NCI-H2171 treated with DMSO at 0.1 percent for 48 hours (cell line): ENCODE measurements around the gene SLC34A1.

Experiments
- DNase-seq: peaks from one replicate; lab custom pipeline; 2025; lab: John Stamatoyannopoulos, UW

Gene SLC34A1

DNA sequence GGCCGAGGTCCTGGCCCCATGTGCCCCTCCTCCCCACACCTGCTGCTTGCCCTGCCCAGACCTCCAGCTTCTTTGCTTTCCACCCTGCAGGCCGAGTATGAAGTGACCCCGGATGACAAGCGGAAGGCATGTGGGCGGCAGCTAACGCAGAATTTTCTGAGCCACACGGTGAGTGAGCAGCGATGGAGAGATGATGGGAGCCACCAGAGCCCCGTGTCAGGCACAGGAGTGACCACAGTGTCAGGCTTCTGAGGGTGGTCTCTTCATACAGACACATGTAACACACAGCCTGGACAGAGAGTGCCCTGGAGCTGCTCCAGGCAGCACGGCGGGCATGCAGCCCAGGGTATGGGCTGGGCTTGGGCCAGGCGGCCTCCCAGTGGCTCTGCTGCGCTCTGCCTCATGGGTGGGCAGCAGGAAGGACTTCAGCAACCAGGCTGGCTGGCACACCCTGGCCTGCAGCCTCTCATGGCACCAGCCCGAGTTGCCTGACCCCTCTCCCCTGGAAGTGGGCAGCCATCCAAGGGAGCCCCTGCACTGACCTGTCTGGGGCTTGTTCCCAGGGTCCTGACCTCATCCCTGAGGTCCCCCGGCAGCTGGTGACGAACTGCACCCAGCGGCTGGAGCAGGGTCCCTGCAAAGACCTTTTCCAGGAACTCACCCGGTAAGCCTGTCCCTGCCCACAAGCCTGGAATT lies 48.1 kb downstream of the SLC34A1 start:
- no peak for DNase-seq

DNA sequence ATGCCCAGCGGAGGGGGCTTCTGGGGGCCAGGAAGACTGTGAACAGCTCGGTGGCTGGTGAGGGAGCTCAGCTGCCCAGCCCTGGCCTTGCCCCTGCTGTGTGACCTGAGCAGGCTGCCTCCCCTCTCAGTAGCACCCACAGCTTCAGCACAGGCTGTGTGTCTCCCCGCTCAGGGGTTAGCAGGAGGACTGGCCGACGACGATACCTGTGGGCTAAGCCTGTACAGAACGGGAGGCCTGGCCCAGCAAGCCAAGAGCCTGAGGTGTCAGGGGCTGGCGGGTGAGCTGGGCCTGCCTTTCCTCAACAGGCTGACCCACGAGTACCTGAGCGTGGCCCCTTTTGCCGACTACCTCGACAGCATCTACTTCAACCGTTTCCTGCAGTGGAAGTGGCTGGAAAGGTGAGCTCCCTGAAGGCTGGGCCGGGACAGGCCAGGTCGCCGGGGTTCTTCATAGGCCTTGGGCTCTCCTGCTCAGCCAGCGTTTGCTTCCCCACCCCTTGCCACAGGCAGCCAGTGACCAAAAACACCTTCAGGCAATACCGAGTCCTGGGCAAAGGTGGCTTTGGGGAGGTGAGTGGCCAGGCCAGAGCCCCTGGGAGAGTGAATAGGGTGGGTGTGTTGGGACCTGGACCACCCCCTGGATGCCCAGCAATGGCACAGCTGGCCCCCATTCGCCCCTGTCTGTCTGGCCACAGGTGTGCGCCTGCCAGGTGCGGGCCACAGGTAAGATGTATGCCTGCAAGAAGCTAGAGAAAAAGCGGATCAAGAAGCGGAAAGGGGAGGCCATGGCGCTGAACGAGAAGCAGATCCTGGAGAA lies 48.8 kb downstream of the SLC34A1 start:
- no peak for DNase-seq

DNA sequence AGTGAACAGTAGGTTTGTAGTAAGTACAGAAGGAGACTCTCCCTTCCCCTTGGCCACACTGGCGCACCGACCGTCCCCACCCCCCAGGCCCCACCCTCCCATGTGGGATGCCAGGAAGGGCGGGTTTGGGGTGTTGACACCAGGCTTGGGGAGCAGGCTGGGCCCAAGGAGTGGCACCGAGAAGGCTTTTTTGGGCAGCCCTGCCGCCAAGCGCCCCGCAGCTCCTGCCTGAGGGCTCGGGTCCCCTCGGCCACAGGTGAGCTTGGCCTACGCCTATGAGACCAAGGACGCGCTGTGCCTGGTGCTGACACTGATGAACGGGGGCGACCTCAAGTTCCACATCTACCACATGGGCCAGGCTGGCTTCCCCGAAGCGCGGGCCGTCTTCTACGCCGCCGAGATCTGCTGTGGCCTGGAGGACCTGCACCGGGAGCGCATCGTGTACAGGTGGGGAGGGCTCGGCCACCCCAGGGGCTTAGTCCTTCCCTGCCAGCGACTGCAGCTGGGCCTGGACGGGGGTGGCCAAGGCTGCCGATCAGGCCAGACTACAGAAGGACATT lies 49.5 kb downstream of the SLC34A1 start:
- DNase-seq, result no peak

DNA sequence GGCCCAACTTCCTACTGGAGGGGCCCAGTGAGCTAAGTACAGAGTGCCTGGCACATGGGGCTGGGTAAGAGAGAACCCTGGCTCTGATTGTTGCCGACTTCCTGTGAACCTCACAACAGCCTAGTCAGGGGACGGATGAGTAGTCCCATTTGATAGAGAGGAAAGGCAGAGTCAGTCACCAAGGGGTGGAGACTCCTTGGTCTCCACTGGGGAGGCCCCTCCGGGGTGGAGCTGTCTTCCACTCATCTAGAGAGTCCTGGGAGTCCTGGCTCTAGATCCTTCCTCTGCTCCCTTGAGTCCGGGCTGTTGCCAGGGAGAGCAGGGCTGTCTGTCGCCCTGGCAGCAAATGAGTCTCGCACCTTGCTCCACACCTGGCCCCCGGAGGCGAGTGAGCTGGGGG lies 50.2 kb downstream of the SLC34A1 start:
- no peak for DNase-seq

DNA sequence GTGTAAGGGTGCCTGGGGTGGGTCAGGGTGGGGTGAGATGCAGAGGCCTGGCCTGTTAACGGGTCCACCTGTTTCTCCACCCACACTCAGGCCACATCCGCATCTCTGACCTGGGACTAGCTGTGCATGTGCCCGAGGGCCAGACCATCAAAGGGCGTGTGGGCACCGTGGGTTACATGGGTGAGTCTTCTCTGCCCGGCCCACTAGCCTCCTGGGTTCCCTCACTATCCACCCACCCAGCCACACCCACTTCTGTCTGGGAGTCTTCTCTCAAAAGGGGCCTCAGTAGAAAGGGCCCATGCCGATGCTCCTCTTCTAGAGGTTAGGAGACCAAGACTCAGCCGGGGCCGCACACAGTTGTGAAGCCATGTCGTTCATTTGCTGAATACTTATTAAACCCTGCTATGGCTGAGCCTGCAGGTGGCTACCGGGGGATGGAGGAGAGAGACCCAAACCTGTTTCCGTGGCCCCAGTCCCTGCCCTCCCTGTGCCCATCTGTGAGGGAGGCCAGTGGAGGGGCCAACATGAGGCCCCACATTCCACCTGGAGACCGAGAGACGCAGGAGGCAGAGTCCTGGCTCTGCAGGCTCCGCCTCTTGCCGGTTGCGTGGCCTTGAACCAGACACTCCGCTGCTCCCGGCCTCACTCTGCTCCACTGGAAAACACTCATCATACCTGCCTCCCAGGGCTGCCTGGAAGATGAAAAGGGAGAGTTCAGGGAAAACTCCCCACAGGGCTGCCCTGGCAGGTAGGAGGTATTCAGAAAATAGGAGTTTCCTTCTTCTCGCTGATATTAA lies 50.9 kb downstream of the SLC34A1 start:
- no peak for DNase-seq

DNA sequence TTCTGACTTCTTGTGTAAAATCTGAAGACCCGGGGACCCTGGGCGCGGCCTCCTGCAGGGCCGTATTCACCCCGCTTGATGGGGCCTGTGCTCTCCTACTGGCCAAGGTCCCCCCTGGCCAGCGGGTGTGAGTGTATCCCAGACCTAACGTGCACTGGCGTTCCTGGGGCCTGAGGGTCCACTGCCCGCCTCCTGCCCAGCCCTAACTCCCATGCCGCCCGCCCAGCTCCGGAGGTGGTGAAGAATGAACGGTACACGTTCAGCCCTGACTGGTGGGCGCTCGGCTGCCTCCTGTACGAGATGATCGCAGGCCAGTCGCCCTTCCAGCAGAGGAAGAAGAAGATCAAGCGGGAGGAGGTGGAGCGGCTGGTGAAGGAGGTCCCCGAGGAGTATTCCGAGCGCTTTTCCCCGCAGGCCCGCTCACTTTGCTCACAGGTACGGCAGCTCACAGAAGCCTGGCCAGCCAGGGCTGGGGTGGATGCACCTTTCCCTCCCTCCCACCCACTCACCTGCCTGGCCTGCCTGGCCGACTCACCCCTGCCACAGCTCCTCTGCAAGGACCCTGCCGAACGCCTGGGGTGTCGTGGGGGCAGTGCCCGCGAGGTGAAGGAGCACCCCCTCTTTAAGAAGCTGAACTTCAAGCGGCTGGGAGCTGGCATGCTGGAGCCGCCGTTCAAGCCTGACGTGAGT lies 51.8 kb downstream of the SLC34A1 start:
- no peak for DNase-seq

DNA sequence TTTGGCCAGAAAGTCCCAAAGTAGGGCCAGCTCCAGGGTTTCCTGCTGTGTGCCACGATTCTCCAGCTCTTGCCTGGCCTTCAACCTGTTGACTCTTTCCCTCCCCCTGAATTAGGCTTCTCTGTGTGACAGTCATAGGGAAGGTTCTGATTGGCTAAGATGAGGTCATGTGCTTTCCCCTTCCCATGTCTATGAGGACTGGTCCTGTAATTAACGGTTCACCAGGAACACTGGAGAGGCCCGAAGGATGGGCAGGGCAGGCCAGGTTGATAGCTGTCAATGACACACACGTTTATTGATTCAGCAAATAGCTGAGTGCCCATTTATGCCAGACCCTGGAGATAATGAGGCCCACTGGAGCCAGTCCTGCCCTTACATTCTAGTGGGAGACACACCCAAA lies 53.4 kb downstream of the SLC34A1 start:
- no peak for DNase-seq

DNA sequence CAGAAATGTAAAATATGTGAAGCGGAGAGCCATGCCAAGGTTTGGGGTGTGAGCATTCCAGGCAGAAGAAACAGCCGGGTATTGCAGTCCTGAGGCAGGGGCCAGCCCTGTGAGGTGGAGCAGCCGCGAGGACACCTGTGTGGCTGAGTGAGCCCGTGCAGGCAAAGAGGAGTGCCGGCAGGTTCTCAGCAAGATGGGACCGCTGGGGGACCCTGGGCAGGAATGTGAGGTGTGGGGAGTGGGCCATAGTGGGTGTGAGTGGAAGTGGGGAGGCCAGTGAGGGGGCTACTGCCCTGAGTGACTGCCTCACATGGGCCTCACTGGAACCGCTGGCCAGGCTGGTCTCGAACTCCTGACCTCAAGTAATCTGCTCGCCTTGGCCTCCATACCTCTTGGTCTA lies 54.2 kb downstream of the SLC34A1 start:
- DNase-seq, result no peak

DNA sequence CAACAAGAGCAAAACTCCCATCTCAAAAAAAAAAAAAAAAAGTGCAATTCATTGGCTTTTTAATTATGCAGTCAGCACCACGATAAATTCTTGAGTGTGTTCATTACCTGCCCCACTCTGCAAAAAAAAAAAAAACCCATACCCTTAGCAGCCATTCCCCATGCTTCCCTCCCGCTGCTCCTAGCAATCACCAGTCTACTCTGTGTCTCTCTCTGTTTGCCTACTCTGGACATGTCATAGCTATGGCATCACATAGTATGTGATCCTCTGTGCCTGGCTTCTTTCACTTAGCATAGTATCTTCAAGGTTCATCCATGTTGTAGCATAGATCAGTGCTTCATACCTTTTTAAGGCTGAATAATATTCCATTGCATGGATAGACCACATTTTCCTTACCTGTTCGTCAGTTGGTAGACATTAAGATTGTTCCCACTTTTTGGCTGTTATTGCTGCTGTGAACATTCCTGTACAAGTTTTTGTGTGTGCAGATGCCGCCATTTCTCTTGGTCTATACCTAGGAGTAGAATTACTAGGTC lies 55.4 kb downstream of the SLC34A1 start:
- DNase-seq, result no peak

DNA sequence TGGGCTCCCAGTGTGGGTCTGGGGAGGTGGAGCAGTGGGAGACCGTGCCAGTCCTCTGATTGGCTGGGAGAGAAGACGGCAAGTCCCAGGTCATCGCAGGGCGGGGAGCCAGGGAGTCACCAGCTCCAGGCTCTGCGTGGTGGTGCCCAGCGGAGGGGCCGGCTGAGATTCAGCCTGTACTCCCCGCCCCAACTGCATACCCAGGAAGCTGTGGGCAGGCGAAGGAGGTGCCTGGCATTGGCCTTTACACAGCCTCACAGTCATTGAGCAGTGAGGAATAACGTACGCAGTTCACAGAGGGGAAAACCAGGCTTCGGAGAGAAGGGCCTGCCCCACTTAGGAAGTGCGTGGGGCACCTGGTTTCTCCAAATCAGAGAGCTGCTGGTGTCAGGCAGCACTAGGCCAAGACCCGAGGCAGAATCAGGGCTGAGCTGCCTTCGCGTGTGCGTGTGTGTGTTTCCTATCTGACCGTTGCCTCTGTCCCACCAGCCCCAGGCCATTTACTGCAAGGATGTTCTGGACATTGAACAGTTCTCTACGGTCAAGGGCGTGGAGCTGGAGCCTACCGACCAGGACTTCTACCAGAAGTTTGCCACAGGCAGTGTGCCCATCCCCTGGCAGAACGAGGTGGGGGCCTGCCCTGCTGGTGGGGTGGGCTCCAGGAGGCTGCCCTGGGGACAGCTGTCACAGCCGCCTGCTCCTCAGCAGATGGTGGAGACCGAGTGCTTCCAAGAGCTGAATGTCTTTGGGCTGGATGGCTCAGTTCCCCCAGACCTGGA lies 56.2 kb downstream of the SLC34A1 start:
- DNase-seq, result no peak

DNA sequence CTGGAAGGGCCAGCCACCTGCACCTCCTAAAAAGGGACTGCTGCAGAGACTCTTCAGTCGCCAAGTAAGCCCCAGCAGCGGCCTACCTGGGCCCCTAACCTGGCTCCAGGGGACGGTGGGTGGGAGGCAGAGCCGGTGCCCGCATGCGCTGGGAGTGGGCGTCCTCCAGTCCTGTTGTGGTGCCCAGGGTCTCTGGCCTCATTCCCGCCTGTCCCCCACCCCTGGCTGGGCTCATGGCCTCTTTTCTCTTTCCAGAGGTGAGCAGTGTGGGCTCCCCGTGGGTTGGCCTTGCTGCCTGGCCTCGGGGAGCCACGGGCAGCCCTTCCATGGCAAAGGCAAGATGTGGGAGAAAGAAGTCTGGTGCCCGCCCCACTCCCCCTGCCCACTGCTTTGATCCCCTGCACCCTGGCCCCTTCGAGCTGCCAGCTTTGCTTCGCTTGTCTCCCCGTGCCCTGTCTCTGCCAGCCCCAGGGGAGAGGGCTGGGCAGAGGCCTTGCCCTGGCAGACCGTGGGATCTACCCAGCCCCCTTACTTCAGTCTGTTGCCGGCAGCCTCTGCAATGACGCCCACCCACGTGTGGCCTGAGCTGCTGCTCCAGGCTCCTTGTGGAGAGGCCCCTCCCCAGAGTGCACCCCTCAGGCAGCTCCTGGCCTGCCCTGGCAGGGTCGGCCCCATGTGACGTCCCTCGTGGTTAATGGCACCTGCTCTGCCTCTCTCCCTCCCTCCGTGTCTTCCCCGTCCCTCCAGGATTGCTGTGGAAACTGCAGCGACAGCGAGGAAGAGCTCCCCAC lies 57.0 kb downstream of the SLC34A1 start:
- no peak for DNase-seq

DNA sequence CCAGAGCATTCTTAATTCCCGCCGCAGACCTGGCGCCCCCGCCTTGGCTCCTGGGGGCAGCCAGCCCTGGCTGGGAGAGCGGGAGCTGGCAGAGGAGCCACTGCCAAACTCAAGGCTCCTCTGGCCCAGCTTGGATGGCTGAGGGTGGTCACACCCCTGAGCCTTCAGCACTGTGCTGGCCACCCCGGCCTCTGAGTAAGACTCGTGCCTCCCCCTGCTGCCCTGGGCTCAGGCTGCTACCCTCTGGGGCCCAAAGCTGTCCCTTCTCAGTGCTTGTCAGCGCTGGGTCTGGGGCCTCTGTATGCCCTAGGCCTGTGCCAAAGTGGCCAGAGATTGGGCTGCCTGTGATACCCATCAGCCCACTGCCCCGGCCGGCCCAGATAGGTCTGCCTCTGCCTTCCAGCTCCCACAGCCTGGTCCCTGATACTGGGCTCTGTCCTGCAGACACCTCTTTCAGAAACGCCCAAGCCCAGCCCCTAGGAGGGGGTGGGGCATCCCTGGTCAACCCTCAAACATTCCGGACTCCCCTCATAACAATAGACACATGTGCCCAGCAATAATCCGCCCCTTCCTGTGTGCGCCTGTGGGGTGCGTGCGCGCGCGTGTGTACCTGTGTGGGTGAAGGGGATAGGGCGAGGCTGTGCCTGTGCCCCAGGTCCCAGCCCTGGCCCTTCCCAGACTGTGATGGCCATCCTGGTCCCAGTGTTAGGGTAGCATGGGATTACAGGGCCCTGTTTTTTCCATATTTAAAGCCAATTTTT lies 58.0 kb downstream of the SLC34A1 start:
- no peak for DNase-seq

DNA sequence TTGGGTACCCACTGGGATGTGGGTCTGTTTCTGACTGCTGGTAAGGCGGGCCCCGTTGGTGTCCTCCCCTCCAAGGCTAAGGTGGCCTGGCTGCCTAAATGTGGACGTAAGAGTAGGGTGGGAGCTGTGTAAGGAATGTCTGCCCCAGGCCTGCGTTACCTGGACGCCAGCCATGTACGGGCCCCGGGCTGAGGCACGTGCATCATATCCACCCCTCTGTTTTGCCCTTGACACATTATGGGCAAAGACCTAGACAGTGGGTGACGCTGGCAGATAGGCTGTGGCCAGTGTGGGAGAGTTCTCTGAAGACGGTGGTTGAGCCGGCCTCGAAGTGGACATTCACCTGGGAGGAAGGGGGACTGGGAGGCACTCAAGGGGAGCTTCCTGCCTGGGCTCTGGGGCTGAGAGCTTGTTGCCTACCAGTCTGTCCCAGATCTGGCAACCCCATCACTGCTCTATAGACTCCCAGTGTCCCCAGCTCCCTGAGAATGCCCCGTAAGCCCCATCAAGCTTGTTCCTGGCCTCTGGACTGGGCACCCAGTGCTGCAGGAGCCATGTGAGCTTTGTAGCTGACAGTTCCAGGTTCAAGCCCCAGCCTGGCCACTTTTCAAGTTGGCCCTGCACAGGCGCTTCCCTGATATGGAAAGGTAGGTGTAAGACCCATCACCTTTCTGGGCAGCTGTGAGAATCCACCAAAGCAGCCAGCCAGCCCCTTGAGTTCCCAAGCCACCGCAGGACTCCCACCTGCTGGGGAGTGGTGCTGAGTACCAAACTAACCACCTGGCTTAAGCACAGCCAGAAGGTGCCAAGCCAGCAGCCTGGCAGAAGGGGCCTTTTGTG lies 59.1 kb downstream of the SLC34A1 start:
- DNase-seq, result no peak

DNA sequence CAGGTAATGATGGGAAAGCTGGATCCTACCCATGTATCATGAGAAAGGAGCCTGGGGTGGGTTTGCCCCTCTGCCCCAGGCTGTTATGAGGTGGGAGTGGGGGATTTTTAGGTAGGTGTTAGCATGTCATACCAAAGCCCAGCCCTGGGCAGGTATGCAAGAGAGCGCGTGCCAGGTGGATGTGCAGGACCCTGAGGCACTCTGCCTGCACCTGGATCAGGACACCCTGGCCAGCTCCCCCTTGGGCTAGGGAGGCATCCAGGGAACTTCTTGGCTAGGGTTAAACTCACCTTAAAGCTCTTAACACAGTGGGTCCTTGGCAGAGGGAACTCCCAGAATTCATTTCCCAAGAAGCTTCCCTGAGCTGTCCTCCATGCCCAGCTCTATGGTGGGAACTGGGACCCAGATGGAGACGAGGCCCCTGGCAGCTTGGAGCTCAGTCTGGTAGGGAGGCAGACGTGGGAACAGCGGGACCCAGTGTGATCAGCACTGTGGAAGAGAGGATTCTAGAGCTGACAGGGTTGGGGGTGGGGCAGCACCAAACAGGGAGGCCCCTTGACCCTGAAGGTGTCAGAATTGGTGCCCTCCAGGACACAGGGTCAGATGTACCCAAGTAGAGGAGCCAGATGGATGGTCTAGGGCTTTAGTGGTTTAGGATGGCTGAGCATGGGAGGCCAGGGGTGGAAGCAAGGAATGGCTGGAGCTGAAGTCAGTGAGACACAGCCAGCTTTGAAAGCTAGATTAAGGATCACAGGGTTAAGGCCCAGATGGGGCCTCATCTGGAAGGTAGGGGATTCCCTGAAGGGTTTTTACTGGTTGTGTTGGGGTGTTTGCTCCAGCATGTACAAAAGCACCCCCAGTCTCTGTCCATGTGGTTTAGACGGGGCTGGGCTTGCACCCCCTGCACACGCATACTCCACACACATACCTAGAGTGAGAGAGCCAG lies 60.1 kb downstream of the SLC34A1 start:
- DNase-seq, result no peak

DNA sequence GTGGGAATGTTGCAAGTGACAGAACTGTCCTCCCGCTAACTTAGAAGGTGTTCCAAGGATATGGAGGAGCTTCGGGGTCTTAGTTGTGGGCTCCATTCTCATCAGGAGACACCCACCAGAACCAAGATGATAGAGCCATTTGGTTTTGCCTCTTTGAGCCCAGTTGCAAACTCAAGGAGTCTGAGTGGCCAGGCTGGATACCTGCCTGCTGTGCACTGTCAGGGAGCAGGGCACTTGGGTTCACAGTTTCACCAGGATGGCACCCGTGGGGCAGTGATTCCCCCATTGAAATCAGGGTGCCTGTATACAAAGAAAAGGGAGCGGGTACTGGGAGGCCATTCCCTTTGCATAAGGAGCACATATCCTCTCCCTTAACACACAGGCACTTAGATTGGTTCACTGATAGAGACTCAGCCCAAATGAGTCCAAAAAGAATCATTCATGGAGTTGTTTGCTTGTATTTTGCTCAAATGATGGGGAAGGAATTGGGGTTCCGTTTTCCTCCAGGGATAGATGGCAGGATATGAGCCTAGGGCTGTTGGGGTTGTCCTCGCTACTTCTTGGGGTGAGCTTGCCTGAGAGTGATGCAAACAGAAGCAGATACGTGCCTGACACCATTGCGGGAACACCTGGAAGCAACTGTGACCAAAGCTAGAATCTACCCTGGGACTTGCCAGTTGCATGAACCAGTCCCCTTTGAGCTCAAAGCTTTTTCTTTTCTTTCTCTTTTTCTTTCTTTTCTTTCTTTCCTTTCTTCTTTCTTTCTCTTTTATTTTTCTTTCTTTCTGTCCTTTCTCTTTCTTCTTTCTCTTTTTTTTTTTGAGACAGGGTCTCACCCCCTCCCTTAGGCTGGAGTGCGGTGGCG lies 61.0 kb downstream of the SLC34A1 start:
- DNase-seq, result no peak

DNA sequence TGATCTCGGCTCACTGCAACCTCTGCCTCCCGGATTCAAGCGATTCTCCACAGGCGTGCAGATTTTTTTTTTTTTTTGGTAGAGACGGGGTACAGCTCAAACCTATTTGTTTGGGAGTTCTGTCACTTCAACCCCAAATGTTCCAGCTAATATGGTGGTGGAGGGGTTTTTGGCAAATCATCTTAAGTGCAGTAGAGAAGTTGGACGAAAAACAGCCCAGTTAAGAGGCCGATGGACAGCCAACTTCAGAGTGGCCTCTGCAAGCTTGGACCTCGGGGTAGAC lies 61.6 kb downstream of the SLC34A1 start:
- peak; percentile 8 for DNase-seq
